ENCODE data around the gene SLC10A1.

DNA sequence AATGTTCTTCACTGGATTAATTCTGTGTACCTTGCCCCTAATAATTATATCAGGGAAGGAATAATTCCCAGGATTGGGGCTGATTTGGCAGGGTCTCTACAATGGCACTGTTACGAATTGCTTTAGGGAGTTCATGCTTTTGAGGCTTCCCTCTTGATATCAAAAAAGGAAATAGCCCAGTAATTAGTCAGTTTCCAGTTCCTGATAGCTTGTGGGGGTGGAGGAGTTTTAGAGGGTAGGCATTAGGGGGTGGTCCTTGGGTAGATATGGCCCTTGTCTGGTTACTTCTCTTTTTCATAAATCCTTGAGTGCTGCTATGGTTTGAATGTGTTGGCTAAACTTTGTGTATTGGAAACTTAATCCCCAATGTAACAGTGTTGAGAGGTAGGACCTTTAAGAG, 36.2 kb downstream of the SLC10A1 start:
- TF ChIP-seq POLR2A (IDR thresholded peaks at IDR 0.05; ENCODE audit: low read depth, low read length) (no peak), POLR2AphosphoS5 (IDR thresholded peaks at IDR 0.05; ENCODE audit: low read depth, low read length) (no peak), TAF1 (IDR thresholded peaks at IDR 0.05; ENCODE audit: low read depth, low read length) (no peak), POU2F2 (IDR thresholded peaks at IDR 0.05; ENCODE audit: low read depth, low read length) (no peak), SPI1 (IDR thresholded peaks at IDR 0.05; ENCODE audit: low read depth, low read length) (no peak)
